Measurements from ENCODE around the gene ANKH.

The ANKH gene

DNA sequence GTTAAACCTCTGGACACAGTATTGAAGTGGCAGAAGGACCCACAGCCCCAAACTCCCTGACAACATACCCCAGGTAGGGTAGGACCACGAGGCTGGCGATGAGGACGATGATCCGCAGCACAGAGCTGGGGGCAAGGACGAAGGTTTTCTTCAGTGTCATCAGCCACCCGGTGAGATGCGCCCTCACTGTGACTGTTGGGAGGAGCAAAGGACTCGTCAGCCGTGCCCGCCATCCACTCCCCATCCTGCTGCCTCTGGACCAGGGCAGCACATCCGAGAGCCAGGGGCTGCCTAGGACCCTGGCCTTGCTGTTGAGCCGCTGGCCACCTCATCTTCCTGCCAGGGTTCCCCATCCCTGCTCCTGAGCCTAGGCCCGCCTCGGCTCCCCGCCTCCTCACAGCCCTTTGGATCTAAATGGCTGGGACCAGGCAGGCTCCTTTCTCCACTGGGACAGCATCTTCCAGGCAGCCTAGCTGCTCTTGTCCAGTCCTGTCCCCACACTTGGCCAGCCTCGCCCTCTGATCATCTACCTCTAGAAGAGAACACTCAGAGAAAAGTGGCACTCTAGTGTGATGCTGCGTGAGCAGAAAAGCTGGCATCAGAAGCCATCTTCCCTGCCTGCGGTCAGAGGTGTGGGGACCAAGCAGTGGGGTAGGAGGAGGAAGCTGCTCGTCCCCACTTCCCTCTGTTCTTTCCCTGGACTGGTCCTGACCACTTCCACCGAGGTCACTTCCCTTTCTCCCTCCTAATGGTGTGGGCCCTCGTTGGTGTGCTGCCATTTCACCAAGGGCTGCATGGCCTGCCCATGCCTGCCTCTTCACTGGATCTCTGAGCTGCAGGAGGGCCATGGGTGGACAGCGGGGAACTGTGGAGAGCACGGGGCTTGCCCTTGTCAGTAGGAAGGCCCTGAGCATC lies 157.8 kb downstream of the ANKH start:
- DNase-seq (ENCODE audit: low read depth) = no peak
- TF ChIP-seq, protein P1, sequence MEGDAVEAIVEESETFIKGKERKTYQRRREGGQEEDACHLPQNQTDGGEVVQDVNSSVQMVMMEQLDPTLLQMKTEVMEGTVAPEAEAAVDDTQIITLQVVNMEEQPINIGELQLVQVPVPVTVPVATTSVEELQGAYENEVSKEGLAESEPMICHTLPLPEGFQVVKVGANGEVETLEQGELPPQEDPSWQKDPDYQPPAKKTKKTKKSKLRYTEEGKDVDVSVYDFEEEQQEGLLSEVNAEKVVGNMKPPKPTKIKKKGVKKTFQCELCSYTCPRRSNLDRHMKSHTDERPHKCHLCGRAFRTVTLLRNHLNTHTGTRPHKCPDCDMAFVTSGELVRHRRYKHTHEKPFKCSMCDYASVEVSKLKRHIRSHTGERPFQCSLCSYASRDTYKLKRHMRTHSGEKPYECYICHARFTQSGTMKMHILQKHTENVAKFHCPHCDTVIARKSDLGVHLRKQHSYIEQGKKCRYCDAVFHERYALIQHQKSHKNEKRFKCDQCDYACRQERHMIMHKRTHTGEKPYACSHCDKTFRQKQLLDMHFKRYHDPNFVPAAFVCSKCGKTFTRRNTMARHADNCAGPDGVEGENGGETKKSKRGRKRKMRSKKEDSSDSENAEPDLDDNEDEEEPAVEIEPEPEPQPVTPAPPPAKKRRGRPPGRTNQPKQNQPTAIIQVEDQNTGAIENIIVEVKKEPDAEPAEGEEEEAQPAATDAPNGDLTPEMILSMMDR (conservative IDR thresholded peaks at IDR 0.05; ENCODE audit: low read length) = no peak
- H3K4me3 ChIP-seq (ENCODE audit: low read length) = no peak overlapping the region

GRCh38 chr5:14712666-14713065 lies 158.9 kb downstream of the ANKH start:
- TF ChIP-seq, protein P1 (conservative IDR thresholded peaks at IDR 0.05; ENCODE audit: low read length) = no peak
- DNase-seq (ENCODE audit: low read depth) = no peak
- no peak overlapping the region for H3K4me3 ChIP-seq (ENCODE audit: low read length)

DNA sequence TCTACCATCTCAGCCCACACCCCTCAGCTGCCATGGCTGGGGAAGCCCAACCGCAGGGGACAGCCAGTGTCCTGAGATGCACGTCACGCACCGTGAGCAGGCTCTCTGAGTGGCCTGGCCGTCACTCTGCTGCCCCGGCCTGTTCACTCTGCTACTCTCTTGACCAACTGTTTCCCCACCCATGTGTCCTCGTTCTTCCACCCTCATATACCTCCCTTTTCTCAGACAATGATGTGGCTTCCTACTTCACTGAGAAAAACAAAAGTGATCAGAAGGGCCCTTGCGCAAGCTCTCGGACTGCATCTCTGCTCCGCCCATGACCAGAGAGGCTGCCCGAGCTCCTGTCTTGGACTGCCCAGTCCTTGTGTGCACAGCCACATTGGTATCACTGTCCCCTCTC lies 159.4 kb downstream of the ANKH start:
- no peak for DNase-seq (ENCODE audit: low read depth)
- no peak overlapping the region for H3K4me3 ChIP-seq (ENCODE audit: low read length)
- TF ChIP-seq, protein P1 (conservative IDR thresholded peaks at IDR 0.05; ENCODE audit: low read length) = no peak

- no peak overlapping the region for H3K4me3 ChIP-seq (ENCODE audit: low read length)
- no peak for DNase-seq (ENCODE audit: low read depth)
- TF ChIP-seq, protein P1 (conservative IDR thresholded peaks at IDR 0.05; ENCODE audit: low read length) = no peak
Measured at GRCh38 chr5:14710313-14710994, 161.1 kb downstream of the ANKH start.

DNA sequence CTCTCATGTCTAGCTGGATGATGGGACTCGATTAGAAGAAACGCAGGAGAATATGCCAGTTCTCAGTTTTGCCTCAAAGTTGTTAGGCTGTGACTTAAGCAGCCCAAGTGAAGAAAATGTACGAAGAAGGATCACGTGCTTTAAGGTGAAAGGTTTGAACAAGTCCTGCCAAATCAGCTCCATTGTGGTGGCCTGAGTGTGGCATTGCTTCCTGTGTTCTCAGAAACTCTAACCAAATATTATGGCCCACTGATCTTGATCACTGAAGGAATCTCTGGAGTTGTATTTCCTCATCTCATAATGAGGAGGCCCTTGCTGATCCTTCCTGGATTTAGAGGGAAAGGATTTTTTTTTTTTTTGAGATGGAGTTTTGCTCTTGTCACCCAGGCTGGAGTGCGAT lies 163.0 kb downstream of the ANKH start:
- DNase-seq (ENCODE audit: low read depth) = no peak
- H3K4me3 ChIP-seq (ENCODE audit: low read length) = no peak overlapping the region
- TF ChIP-seq, protein P1 (conservative IDR thresholded peaks at IDR 0.05; ENCODE audit: low read length) = no peak

DNA sequence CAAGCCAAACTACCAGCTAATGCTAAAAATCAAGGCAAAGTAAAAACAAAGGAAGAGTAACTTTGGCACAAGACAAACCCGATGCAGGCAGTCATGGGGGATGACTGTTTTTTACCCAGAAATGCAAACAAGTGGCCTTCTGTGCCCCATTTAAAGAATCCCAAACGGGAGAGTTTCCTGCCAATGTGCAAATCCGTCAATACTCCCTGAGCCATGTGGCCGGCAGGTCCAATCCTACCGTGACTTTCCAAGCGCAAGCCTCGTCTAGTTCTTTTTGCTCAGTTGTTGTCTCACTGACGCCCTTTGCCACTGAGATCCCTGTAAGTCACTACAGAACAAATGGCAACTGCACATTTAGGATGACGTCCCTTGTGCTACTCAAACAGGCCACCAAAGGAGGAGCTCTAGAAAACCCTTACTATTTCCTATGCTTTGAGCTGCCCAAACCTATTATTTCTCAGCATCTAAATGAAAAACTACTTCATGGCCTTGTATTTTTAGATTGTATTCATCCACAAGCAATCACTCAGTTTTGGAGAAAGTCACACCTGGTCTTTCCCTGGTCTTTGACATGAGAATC lies 163.7 kb downstream of the ANKH start:
- TF ChIP-seq, protein P1 (conservative IDR thresholded peaks at IDR 0.05; ENCODE audit: low read length) = no peak
- no peak overlapping the region for H3K4me3 ChIP-seq (ENCODE audit: low read length)
- DNase-seq (ENCODE audit: low read depth) = no peak

Data from AG10803 (cell line).